HepG2 (cell line): Measurements from ENCODE around the gene ADCY5. TPM values are rescaled to one million over a fixed set of nuclear protein-coding genes. Genes with fewer than 3 reads are reported as not detected.

Experiments used
- ATAC-seq: fragments of 200-7000 bp; cut with Tn5 transposase; 3 replicates; pipeline ENCODE4 v1.9.1; 2020; ENCODE audit warnings: mild to moderate bottlenecking, moderate library complexity
- BruUV-seq: library from RNA; stranded (reverse); fragments of 400-500 nt; replicated peaks from 2 replicates; lab custom pipeline; 2021; lab: Mats Ljungman, UMichigan
- CTCF ChIA-PET: fragments of 300-600 bp; formaldehyde crosslinking; extraction: SDS; loops from one replicate; lab custom pipeline; 2021; ENCODE audit warnings: low total read pairs, inconsistent platforms, low intra/inter-chr PET ratio; lab: Yijun Ruan, JAX
- POLR2A ChIA-PET: fragments of 350-600 bp; sonication (Branson Sonifier 250); formaldehyde crosslinking; loops from one replicate; lab custom pipeline; 2020; ENCODE audit warnings: antibody characterized with exemption, inconsistent platforms; lab: Yijun Ruan, JAX
- DNase-seq: peaks from one replicate; pipeline ENCODE4 v3.0.0-alpha.2; 2015; ENCODE audit warnings: low spot score
- FAIRE-seq: peaks from 3 replicates; lab custom pipeline; 2011; peaks lifted over from hg19 to GRCh38; lab: Jason Lieb, UNC
- H2AFZ ChIP-seq: one replicate; pipeline ENCODE4 v1.6.1; 2011; ENCODE audit warnings: low read length, inconsistent platforms
- H3K27ac ChIP-seq: fragments of 300-600 bp; 3 replicates; pipeline ENCODE4 v1.8.0; 2011; ENCODE audit warnings: mixed run types, mild to moderate bottlenecking, mixed read lengths, low read length, inconsistent platforms; ENCODE audit not compliant: insufficient read depth; ENCODE audit errors: extremely low read length
- H3K27me3 ChIP-seq, 2 experiments: fragments of 200-600 bp in 1 of 2; 2 replicates in 1 of 2; 3 replicates in 1 of 2; pipeline versions ENCODE4 v1.6.0 to v1.8.0; 2011; ENCODE audit warnings: low read length in 2 of 2, mild to moderate bottlenecking in 2 of 2, moderate library complexity in 2 of 2, inconsistent platforms in 1 of 2; ENCODE audit not compliant: insufficient read depth in 2 of 2, control insufficient read depth in 1 of 2
- H3K36me3 ChIP-seq, 2 experiments: fragments of 200-600 bp in 1 of 2; replicated peaks in 1 of 2; 2 replicates in 1 of 2; 3 replicates in 1 of 2; pipeline versions ENCODE4 v1.5.1 to v1.8.0; 2011; ENCODE audit warnings: low read length in 2 of 2, inconsistent platforms in 1 of 2; ENCODE audit not compliant: insufficient read depth in 2 of 2, control insufficient read depth in 1 of 2
- H3K4me1 ChIP-seq: 2 replicates; pipeline ENCODE4 v1.5.1; 2012; ENCODE audit warnings: low read length, inconsistent platforms; ENCODE audit not compliant: insufficient read depth
- H3K4me2 ChIP-seq: 2 replicates; pipeline ENCODE4 v1.6.0; 2011; ENCODE audit warnings: low read depth, low read length, inconsistent platforms
- H3K4me3 ChIP-seq, 3 experiments: fragments of 200-600 bp in 1 of 3; sonication (generic), shearing (Covaris generic) in 1 of 3; replicated peaks in 1 of 3; 2 replicates each; pipeline ENCODE4 v1.5.1; 2011 to 2016; ENCODE audit warnings: low read length in 3 of 3, inconsistent platforms in 2 of 3, low read depth in 2 of 3, mild to moderate bottlenecking in 2 of 3, control low read depth in 1 of 3, mixed read lengths in 1 of 3; ENCODE audit not compliant: insufficient read depth in 1 of 3
- H3K79me2 ChIP-seq: one replicate; pipeline ENCODE4 v1.6.1; 2011; ENCODE audit warnings: low read length, inconsistent platforms; ENCODE audit not compliant: insufficient read depth
- H3K9ac ChIP-seq: 2 replicates; pipeline ENCODE4 v1.6.0; 2011; ENCODE audit warnings: mild to moderate bottlenecking, low read depth, low read length, inconsistent platforms; ENCODE audit not compliant: insufficient read depth
- H3K9me3 ChIP-seq: 2 replicates; pipeline ENCODE4 v1.5.1; 2012; ENCODE audit warnings: mild to moderate bottlenecking, low read length
- H4K20me1 ChIP-seq: 2 replicates; pipeline ENCODE4 v1.6.0; 2011; ENCODE audit warnings: inconsistent platforms, mild to moderate bottlenecking, low read length, moderate library complexity; ENCODE audit not compliant: insufficient read depth
- ATRX ChIP-seq: sonication (generic); formaldehyde crosslinking; IDR thresholded peaks from 2 replicates; pipeline ENCODE4 v1.4.0; 2020; ENCODE audit warnings: missing genetic modification reagents, borderline replicate concordance
- FOSL1 ChIP-seq: sonication (generic); formaldehyde crosslinking; IDR thresholded peaks from 2 replicates; pipeline ENCODE4 v1.9.0; 2021; ENCODE audit warnings: missing genetic modification reagents, borderline replicate concordance
- HNF1A ChIP-seq, 2 experiments: sonication (generic) in 1 of 2; formaldehyde crosslinking in 1 of 2; IDR thresholded peaks; 2 replicates each; pipeline versions ENCODE4 v1.4.0 to v1.6.1; 2016 to 2020; ENCODE audit warnings: borderline replicate concordance in 1 of 2, low read depth in 1 of 2, mild to moderate bottlenecking in 1 of 2, missing genetic modification reagents in 1 of 2
- HNRNPUL1 ChIP-seq: fragments of 200-400 bp; formaldehyde crosslinking; IDR thresholded peaks from 2 replicates; pipeline ENCODE4 v1.6.1; 2017; ENCODE audit warnings: low read depth, mild to moderate bottlenecking, low read length, moderate library complexity
- IRF9 ChIP-seq: sonication (generic); formaldehyde crosslinking; IDR thresholded peaks from 2 replicates; pipeline ENCODE4 v1.8.0; 2022; ENCODE audit warnings: missing genetic modification reagents, mild to moderate bottlenecking, borderline replicate concordance
- KAT2B ChIP-seq: fragments of 150-350 bp; IDR thresholded peaks from 2 replicates; pipeline ENCODE4 v1.6.1; 2014; ENCODE audit warnings: low read depth, low read length, borderline replicate concordance
- MXD4 ChIP-seq: IDR thresholded peaks from 2 replicates; pipeline ENCODE4 v1.6.1; 2016; ENCODE audit warnings: mild to moderate bottlenecking, missing biosample characterization, missing genetic modification reagents
- TEAD3 ChIP-seq: optimal IDR thresholded peaks from 2 replicates; pipeline ENCODE3; 2016; ENCODE audit warnings: borderline replicate concordance
- TSC22D2 ChIP-seq: sonication (generic); formaldehyde crosslinking; IDR thresholded peaks from 2 replicates; pipeline ENCODE4 v1.5.1; 2020; ENCODE audit warnings: missing genetic modification reagents, mild to moderate bottlenecking, borderline replicate concordance
- ZNF121 ChIP-seq: sonication (generic); formaldehyde crosslinking; IDR thresholded peaks from 2 replicates; pipeline ENCODE4 v1.5.0; 2020; ENCODE audit warnings: mild to moderate bottlenecking, missing genetic modification reagents
- ZNF451 ChIP-seq: sonication (generic); formaldehyde crosslinking; IDR thresholded peaks from 2 replicates; pipeline ENCODE4 v1.5.0; 2020; ENCODE audit warnings: mild to moderate bottlenecking, missing genetic modification reagents
- WGBS: methylation state at CpG from one replicate; pipeline ENCODE4 v1.1.6; 2017; ENCODE audit warnings: low lambda C conversion rate; 5-methylcytosine and 5-hydroxymethylcytosine counted together
- in situ Hi-C: cut with HindIII; loops from 2 replicates; pipeline ENCODE4 v1.10.0; 2017; ENCODE audit warnings: low pct_unique_long_range_greater_than_20kb; ENCODE audit not compliant: extremely low pct_ligation_motif_present
- intact Hi-C: fragments of 100-400 bp; cut with micrococcal nuclease; formaldehyde crosslinking; loops from one replicate; pipeline ENCODE4 v1.10.0; 2022; ENCODE audit not compliant: unreplicated experiment
- polyA plus RNA-seq, 8 experiments: library from polyadenylated mRNA; depleted of rRNA in 3 of 8; stranded (reverse) in 7 of 8; unstranded in 1 of 8; fragments of >200 nt; fragmentation: Illumina TruSeq in 4 of 8; extraction: Trizol in 4 of 8; gene quantifications; 2 replicates each; pipeline versions ENCODE4 v1.2.1 to v1.2.3, GENCODE V29; 2011 to 2016; ENCODE audit warnings: low read depth in 4 of 8, missing spikeins in 1 of 8, mixed read lengths in 1 of 8; ENCODE audit not compliant: insufficient read depth in 1 of 8
- total RNA-seq, 5 experiments: library from RNA; depleted of rRNA; stranded (reverse); fragments of >200 nt; fragmentation: Illumina TruSeq; extraction: Trizol; gene quantifications; 2 replicates each; pipeline ENCODE4 v1.2.3, GENCODE V29; 2016; ENCODE audit warnings: low read depth in 1 of 5
- TF ChIP-seq, protein P1 (sequence below): sonication (generic); formaldehyde crosslinking; IDR thresholded peaks from 2 replicates; pipeline ENCODE4 v1.4.0; 2020; ENCODE audit warnings: missing genetic modification reagents, mild to moderate bottlenecking, borderline replicate concordance

The ADCY5 gene
- total and polyA plus RNA-seq, 2 of the 13 experiments (the other 11 are each of a cell fraction or from before 2014, with no cell fraction given), result not detected

DNA sequence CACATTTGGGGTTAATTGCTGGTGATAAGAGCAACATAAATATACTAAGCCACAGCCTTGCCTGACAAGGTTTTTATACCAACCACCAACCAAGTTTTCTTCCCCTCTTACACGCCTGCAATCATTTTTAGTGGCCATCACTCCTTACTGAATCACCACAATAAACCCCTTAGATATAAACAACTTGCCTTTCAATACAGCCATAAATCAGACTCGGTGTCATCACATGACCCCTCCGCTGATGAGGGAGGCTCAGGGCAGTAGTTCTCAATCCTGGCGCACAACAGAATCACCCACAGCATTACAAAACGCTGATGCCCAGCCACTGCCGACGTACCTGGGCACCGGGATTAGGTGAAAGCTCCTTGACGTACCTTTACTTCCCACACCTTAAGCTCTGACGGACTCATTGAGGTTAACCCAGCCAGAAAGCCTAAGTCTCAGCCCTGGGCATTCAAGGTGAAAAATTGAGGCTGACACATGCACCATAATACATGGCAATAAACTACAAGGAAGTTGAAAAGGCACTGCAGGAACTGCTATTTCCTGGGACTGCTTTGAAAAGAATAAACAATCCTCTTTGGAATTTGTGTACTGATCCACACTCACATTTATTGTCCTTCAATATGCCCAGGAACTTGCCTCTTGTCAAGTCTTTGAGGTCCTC is 17.1 kb downstream of the ADCY5 start (continued):
- TF ChIP-seq IRF9 (CRISPR knock-in tag), result no peak
- TF ChIP-seq HNRNPUL1, result no peak
- TF ChIP-seq KAT2B, result no peak
- TF ChIP-seq ATRX (CRISPR knock-in tag), result no peak
- TF ChIP-seq FOSL1 (CRISPR knock-in tag), result no peak
- no peak for TF ChIP-seq ZNF451
- no peak for TF ChIP-seq MXD4 (CRISPR knock-in tag)

DNA sequence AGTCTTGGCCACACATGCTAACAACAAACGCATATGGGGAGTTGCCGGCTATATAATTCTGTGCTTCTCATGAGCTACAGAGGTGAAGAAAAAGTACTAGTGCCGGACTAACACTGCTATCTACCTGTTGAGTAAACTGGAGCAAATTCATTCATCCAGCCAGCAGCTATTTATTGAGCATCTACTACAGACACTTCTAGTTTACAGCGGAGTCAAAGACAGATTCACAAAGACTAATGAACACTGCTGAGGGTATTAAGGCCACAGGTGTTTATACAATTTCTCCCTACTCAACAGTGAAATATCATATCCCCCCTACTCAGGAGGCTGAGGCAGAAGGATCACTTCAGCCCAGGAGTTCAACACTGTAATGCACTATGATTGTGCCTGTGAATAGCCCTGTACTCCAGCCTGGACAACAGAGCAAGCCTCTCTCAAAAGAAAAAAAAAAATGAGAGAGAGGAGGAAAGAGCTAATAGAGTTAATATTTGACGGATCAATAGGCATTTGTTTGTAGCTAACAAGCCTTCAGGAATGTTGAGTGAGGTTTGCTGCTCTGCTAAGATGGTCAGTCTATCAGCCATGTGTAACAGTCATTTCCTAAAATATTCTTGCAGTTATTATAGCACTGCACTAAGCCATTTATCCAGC is 17.8 kb downstream of the ADCY5 start:
- H3K4me1 ChIP-seq, result peaks cover 25% of the 10 kb centered on the region
- no peaks in the 10 kb centered on the region for H3K79me2 ChIP-seq
- intact Hi-C loops (no loop called here), in situ Hi-C loops (no loop called here)
- H3K9ac ChIP-seq, result no peak overlapping the region
- no peak overlapping the region for H2AFZ ChIP-seq
- H3K9me3 ChIP-seq, result no peaks in the 10 kb centered on the region
- ATAC-seq, result peak; percentile 55
- 53% methylated on average over 5 of the region's 5 CpGs for WGBS
- no peak overlapping the region for H3K4me2 ChIP-seq
- POLR2A ChIA-PET, result no interaction called here
- no TSS peak for BruUV-seq
- CTCF ChIA-PET, result no interaction called here
- H4K20me1 ChIP-seq, result no peaks in the 10 kb centered on the region
- FAIRE-seq, result no peak
- no peak for DNase-seq
- H3K27ac ChIP-seq, result no peak overlapping the region
- TF ChIP-seq, protein P1, sequence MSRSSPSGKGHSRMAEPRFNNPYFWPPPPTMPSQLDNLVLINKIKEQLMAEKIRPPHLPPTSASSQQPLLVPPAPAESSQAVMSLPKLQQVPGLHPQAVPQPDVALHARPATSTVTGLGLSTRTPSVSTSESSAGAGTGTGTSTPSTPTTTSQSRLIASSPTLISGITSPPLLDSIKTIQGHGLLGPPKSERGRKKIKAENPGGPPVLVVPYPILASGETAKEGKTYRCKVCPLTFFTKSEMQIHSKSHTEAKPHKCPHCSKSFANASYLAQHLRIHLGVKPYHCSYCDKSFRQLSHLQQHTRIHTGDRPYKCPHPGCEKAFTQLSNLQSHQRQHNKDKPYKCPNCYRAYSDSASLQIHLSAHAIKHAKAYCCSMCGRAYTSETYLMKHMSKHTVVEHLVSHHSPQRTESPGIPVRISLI (CRISPR knock-in tag), result peak; percentile 49; the same call in 1 of the 2 replicates
- TF ChIP-seq ZNF121 (CRISPR knock-in tag) (peak; percentile 52; the same call in 1 of the 2 replicates), TEAD3 (CRISPR knock-in tag) (no peak), TSC22D2 (CRISPR knock-in tag) (no peak), HNF1A (IDR thresholded peaks at IDR 0.05; ENCODE audit: low read depth) (0 out of 2 replicates have a peak, but pooled peaks have one; percentile 19), HNF1A (CRISPR knock-in tag; IDR thresholded peaks at IDR 0.05; ENCODE audit: borderline replicate concordance) (no peak)
- peaks cover 2 to 28% of the 10 kb centered on the region in 2 experiments; a peak in 3 of 5 replicates for H3K27me3 ChIP-seq
- H3K36me3 ChIP-seq, result no peaks in the 10 kb centered on the region
- no peak overlapping the region for H3K4me3 ChIP-seq
